G401.6 (cell line): Measurements from ENCODE around the gene ARGLU1.

Experiments
- FAIRE-seq: peaks from 2 replicates; lab custom pipeline; 2012; peaks lifted over from hg19 to GRCh38; lab: Jason Lieb, UNC

ARGLU1 gene

DNA sequence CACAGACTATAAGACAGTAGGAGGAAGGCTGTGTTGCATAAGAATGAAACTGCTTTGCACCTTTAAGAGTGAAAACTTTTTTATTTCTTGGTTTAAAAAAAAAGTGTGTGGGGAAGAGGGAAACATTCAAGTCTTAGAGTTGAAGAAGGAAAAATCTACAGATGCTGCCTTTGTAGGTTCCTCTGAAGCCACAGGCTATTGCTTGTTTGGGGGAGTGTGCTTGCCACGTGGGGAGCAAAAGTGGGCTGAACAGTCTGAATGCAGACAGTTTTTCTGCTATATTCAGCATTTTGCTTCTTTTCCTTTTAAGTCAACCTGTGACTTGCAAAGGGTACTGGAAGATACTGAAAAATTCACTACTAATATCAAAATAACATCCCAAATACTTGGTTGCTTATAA lies 69.4 kb downstream of the ARGLU1 start:
- FAIRE-seq: no peak

DNA sequence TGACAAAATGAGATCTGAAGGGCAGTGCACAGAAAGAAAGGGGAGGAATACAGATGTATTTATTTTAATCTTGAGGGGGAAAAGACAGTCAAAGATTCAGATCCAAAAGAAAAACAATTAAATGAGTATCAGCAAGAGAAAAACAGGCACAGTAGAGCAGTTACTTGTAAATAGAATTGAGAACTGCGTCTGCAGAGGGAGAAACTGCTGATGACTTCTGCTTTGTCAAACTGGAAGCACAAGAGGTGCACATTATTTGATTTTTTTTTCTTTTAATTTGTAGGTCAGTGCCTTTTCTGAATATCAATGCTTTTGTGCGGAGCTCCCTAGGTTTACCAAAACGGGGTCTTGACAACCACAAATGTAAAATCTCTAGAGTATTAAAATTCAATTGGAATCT lies 69.8 kb downstream of the ARGLU1 start:
- FAIRE-seq: no peak

- FAIRE-seq: no peak
Observed at GRCh38 chr13:106497079-106497478, 70.9 kb downstream of the ARGLU1 start.

DNA sequence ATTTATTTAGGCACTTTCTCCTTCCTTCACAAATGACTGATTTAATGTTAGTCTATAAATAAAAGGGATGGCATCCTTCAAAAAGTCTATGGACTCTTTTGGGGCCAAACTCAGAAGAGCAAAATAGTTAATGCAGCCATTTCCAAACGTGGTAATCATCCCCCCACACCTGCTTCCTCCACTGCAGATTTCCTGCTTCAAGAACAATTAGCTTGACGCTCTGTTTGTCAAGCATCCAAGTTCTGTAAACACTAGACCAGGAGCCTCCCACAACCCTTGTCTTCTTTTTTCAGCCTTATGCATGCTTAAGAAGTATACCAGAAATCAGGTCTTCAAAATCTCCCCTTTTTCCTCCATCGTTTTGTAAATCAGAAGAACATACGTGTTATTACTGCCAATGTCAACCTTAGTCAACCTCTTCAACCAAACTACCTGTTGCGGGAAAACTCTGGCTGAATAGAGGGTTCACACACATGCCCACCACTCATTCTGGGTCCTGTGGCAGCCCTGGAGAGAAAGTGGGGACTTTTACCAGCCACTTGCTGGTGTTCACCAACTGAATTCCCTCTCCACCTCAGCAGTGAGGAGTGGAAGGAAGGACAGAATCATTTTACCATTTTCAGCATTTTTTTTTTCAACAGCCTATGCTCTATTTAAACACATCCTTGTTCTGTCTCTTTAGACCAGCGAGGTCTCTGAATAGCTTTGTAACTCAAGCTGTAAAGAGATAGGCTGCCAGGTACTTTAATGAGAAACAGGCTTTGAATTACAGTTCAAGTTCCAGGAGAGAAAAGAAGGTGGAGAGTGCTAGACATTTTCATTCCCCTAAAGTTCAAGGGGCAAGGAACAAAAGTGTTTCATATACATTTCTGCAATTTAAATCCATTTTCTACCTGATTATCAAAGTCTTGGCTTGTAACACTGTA lies 71.6 kb downstream of the ARGLU1 start:
- no peak for FAIRE-seq

GRCh38 chr13:106494936-106495335 lies 73.0 kb downstream of the ARGLU1 start:
- no peak for FAIRE-seq

DNA sequence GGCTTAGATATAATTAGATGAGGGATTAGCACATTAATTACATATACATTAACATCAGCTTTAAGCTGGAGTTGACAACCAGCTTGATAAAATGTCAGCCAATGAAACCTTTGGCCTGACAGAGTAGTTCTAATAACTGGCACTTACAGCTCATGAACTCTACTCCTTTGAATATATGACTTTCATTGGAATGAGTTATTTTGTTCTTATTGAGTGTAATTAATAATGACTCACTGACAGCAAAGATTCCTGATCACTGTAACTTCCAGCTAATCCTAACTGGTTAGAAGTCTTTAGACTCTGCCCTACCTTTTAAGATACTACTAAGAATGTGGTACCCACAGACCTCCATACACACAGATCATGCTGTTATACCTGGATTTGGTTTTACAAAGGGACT lies 73.4 kb downstream of the ARGLU1 start:
- FAIRE-seq: no peak

- no peak for FAIRE-seq
Observed at GRCh38 chr13:106493533-106494220, 74.3 kb downstream of the ARGLU1 start.

GRCh38 chr13:106492588-106493475 lies 75.1 kb downstream of the ARGLU1 start:
- FAIRE-seq: no peak

- FAIRE-seq: no peak
Observed at GRCh38 chr13:106491928-106492587, 75.9 kb downstream of the ARGLU1 start.
